ENCODE measurements around the gene PDE6B. TPM values are rescaled to one million over a fixed set of nuclear protein-coding genes. Genes with fewer than 3 reads are reported as not detected.

PDE6B gene
- total RNA-seq, 1 donor from 2014 or later: 12.2 TPM

- H3K36me3 Mint-ChIP-seq: no peaks in the 10 kb centered on the region
- no peaks in the 10 kb centered on the region for H3K27me3 Mint-ChIP-seq
- no peak for DNase-seq (ENCODE audit: extremely low spot score, unreplicated experiment)
- H3K4me1 Mint-ChIP-seq (ENCODE audit: unreplicated experiment): no peaks in the 10 kb centered on the region
- TF ChIP-seq CTCF (conservative IDR thresholded peaks at IDR 0.05): no peak
- no peaks in the 10 kb centered on the region for H3K9me3 Mint-ChIP-seq
- no peak overlapping the region for H3K4me3 Mint-ChIP-seq
- peak overlapping the region; percentile 50 for H3K27ac Mint-ChIP-seq
Measured at GRCh38 chr4:657338-657833, 32.0 kb downstream of the PDE6B start.

GRCh38 chr4:657834-658667 lies 32.7 kb downstream of the PDE6B start:
- no peak for DNase-seq (ENCODE audit: extremely low spot score, unreplicated experiment)
- Mint-ChIP-seq H3K36me3 (no peaks in the 10 kb centered on the region), H3K27ac (peak overlapping the region; percentile 56), H3K9me3 (no peaks in the 10 kb centered on the region), H3K4me3 (peak overlapping the region; percentile 23), H3K4me1 (ENCODE audit: unreplicated experiment) (no peaks in the 10 kb centered on the region), H3K27me3 (no peaks in the 10 kb centered on the region)
- TF ChIP-seq CTCF (conservative IDR thresholded peaks at IDR 0.05): no peak

GRCh38 chr4:658681-659667 lies 33.6 kb downstream of the PDE6B start:
- DNase-seq (ENCODE audit: extremely low spot score, unreplicated experiment): no peak
- Mint-ChIP-seq H3K36me3 (no peaks in the 10 kb centered on the region), H3K9me3 (no peaks in the 10 kb centered on the region), H3K27ac (peak overlapping the region; percentile 56), H3K4me1 (ENCODE audit: unreplicated experiment) (no peaks in the 10 kb centered on the region), H3K4me3 (peak overlapping the region; percentile 23), H3K27me3 (no peaks in the 10 kb centered on the region)
- TF ChIP-seq CTCF (conservative IDR thresholded peaks at IDR 0.05): no peak

- Mint-ChIP-seq H3K27me3 (no peaks in the 10 kb centered on the region), H3K4me1 (ENCODE audit: unreplicated experiment) (no peaks in the 10 kb centered on the region), H3K4me3 (no peak overlapping the region)
Measured at GRCh38 chr4:659851-660250, 34.5 kb downstream of the PDE6B start.

More at GRCh38 chr4:659851-660250, 34.5 kb downstream of the PDE6B start:
- H3K27ac Mint-ChIP-seq: peak overlapping the region; percentile 40
- no peak for TF ChIP-seq CTCF (conservative IDR thresholded peaks at IDR 0.05)
- H3K36me3 Mint-ChIP-seq: no peaks in the 10 kb centered on the region
- no peak for DNase-seq (ENCODE audit: extremely low spot score, unreplicated experiment)
- H3K9me3 Mint-ChIP-seq: no peaks in the 10 kb centered on the region

Measured in type B pancreatic cell (in vitro differentiated cells).